ENCODE measurements around the gene NLRP10.
"Not testable (repeated sequence)": the region's sequence is repeated elsewhere in the genome, so short reads cannot be mapped to it uniquely, and the experiment has no call there.

The NLRP10 gene, protein sequence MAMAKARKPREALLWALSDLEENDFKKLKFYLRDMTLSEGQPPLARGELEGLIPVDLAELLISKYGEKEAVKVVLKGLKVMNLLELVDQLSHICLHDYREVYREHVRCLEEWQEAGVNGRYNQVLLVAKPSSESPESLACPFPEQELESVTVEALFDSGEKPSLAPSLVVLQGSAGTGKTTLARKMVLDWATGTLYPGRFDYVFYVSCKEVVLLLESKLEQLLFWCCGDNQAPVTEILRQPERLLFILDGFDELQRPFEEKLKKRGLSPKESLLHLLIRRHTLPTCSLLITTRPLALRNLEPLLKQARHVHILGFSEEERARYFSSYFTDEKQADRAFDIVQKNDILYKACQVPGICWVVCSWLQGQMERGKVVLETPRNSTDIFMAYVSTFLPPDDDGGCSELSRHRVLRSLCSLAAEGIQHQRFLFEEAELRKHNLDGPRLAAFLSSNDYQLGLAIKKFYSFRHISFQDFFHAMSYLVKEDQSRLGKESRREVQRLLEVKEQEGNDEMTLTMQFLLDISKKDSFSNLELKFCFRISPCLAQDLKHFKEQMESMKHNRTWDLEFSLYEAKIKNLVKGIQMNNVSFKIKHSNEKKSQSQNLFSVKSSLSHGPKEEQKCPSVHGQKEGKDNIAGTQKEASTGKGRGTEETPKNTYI

DNA sequence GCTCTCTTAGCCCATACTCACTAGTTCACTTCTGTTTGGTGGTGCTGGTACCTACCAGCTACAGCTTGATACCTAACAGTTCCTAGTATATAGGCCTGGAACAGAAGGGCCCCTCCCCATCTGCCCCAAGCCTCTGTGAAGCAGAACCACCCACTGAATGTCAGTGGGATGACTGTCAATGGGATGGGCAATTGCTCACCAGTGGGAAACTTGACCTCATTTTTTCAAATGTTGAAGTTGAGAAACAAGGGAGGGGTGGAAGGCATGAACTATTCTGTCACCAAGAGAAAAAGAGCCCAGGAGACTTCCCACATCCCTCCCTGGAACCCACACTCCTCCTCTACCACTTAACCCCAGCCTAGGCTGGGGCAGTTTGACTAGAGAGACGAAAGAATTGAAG, at the start of gene NLRP10:
NLRP10 (minus strand) TSS at position 62 of the 400 bp plus-strand sequence. CDS start 1,952 bp downstream, outside the sequence.
- no peak for DNase-seq

DNA sequence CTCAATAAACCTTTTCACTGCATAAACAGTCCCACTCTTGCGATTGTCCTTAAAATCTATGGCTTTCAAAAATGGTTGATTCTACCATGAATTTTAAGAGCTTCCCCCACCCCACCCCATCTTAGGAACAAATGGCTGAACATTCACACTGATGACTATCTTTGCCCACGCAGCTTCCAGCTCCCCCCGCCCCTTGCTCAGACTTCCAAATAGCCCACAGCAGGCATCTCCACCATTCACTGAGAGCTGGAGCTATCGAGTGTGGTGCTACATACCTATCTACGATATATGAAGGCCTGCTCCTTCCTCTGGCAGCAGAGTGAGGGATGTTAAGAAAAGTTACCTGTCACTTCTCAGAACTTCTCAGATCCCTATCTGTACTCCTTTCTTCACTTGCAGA, 48.6 kb upstream of the NLRP10 start:
- DNase-seq = no peak

DNA sequence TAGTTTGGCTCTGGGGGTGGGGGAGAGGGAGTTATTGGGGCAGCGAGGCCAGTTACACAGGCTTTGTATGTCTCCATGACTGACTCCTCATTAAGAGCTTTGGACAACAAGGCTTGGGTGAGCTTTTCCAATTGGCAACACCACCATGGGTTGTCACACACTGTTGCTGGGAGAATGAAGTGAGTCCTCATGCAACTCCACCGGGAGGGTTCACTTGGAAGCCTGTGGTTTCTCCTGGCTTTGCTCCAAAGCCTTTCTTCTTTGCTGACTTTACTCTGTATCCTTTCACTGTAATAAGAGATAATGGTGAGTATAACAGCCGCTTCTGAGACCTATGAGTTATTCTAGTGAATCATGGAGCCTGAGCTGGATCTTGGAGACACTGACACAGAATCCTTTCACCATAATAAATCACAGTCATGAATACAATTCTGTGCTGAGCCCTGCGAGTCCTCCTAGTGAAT, 46.8 kb upstream of the NLRP10 start:
- DNase-seq = no peak

DNA sequence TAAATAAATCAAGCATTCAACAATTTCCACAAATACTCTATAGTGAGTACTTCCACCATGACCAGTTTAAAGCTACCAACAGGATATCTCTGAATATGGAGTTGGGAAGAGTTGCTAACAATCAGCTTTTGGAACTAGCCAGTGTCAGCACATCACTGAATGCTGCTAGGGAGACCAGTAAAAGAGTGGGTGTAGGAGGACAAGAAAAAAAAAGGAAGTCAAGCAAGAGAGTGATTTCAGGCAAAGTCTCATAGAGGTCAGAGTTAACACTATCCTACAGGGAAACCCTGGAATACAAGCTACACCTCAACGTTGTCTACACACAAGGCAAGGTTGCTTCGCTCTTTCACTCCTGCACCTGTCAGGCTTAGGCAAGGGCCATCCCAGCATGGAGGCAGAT, 46.1 kb upstream of the NLRP10 start:
- DNase-seq = peak; percentile 17

DNA sequence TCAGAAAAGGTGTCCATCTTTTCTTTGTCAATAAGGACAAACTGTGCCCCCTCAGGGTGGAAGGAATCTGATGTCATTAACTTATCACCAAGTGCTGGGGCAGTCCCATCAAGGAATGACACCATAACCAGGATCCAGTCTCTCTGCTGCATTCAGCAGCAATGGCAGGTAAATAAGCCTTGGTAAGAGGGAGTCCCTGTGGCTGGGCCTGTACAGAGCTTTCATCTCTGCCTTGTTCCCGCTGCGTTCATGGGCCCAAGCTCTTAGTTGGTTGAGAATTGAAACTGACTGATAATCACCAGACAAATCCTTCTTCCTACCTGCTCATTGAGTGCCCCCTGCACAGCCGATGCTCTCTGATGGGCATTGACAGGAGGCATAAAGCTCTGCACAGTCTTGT, 44.6 kb upstream of the NLRP10 start:
- no peak for DNase-seq

DNA sequence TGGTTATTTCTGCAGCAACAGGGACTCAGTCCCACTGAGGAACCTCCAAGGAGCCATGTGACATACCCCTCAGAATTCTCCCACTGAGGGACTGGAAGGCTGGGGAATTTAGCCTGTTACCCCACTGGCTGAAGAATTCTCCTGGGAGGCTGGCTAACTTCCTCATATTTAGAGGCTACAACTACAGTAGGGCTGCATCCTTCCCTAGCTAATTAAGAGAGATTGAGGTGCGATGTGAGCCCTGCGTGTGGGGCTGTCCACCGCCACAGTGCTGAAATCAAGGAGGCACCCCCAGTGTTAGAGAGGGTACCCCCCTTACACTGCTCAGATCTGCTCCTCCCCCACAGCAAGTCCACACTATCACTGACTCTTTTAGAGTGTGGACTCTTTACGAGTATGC, 43.0 kb upstream of the NLRP10 start:
- DNase-seq = peak; percentile 25

DNA sequence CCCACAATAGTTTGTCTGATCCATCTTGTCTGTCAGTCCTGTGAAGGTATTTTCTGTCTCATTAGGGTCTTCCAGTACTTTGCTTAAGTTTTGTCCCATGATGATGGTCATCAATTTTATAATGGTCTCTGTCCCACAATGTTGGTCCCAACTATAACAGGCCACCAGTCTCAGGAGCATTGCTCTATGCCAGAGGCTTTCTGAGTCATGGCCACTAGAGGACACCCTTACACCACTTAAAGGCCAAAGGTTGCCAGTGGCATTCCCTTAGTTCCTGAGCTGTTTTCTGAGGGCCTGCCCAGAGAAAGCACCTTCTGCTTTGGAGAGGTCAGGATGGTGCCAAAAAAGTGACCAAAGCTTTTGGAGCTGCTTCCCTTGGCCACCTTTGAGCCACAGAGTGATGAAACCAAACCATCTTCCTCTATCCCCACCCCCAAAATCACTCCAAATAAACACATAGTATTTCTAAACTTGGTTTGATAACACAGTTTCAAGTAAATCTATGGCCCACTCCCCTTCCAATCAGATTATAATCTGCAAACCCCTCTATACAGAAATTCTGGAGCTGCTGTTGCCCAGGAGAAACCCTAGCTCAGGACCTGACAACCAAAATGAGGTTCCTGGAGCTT, 41.2 kb upstream of the NLRP10 start:
- DNase-seq = peak; percentile 54

DNA sequence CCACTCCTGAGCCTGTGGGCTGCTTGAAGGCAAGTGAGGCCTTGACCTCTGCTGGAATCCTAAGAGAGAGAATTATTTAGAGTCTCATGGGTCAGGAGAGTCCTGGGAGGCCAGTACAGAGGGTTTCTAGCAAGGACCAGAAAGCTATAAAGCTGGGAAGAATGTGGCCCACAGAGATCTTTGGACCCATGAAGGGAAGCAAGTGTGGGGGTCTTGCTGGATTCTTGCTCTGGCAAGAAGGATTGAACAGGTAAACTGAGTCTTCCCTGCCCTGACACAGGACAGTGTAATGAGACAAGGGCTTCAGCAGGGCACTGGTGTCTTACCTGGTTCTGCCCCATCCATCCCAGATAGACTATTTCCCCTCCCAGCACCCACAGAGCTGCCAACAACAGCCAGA, 40.3 kb upstream of the NLRP10 start:
- DNase-seq = no peak

DNA sequence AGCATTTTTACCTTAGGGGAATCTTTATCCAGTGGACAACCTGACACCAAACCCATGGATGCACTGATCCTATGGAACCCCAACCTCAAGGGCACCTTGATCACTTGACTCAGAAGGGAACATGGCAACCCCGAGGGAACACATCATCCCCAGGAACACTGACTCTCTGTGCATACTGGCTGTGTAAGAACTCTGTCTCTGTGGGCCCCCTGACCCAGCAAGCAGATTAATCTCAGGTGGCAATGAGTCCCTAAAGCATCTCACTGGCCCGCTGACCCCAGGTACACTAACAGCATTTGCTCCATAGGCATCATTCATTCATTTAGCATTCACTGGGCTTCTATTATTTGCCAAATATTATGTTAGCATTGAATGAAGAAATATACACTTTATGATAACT, 38.8 kb upstream of the NLRP10 start:
- no peak for DNase-seq

DNA sequence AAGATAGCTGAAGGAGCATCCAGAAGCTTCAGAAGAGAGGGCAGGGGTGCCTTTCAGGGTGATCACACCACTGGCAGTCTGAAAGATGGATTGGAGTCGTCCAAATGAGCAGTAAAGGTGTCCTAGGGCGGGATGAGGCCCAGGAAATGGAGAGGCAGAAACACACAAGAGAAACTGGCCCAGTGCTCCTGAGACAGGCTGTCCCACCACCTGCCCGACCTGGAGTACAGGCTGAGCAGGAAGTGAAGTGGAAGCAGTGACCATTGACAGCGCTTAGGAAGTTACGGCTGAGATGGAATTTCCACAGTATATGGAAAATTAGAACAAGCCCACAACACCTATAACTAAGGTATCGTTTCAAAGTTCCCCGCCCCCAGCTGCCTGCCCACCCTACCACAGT, 37.9 kb upstream of the NLRP10 start:
- no peak for DNase-seq

DNA sequence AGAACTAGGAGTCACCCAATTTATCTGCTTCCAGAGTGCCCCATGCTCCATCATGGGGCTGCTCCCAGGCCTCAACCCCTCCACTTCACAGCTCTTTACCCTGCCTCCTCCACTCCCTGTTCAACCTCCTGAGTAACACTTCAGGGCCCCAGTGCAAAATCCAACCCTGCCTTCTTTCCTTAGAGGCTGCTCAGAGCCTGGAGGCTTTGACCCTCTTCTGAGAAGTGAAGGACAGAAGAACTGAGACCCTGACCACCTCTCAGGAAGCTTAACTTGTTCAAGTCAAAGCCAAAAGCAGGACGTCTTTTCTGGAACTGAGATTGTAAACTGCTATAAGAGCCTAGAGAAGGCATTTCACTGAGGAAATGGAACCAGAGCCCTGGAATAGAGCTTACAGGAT, 37.4 kb upstream of the NLRP10 start:
- DNase-seq = no peak

DNA sequence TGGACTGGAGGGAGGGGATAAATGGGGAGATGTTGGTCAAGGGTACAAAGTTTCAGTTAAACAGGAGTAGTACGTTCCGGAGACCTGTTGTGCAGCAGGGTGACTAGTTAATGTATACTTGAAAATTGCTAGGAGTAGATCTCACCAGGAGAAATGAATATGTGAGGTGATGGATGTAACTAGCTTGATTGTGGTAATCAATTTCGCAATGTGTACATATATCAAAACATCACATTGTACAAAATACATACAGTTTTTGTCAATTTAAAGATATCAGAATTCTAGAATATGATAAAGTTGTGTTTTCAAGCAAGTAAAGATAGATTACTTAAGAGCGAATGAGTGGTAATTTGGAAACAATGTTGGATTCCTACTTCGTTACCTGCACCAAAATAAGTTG, 35.1 kb upstream of the NLRP10 start:
- no peak for DNase-seq

DNA sequence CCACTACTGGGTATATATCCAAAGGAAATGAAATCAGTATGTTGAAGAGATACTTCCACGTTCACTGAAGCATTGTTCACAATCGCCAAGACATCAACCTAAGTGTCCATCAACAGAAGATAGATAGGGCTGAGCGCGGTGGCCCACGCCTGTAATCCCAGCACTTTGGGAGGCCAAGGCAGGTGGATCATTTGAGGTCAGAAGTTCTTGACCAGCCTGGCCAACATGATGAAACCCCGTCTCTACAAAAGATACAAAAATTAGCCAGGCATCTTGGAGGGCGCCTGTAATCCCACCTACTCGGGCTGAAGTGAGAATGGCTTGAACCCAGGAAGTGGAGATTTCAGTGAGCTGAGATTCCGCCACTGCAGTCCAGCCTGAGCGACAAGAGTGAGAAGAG, 34.5 kb upstream of the NLRP10 start:
- no peak for DNase-seq

DNA sequence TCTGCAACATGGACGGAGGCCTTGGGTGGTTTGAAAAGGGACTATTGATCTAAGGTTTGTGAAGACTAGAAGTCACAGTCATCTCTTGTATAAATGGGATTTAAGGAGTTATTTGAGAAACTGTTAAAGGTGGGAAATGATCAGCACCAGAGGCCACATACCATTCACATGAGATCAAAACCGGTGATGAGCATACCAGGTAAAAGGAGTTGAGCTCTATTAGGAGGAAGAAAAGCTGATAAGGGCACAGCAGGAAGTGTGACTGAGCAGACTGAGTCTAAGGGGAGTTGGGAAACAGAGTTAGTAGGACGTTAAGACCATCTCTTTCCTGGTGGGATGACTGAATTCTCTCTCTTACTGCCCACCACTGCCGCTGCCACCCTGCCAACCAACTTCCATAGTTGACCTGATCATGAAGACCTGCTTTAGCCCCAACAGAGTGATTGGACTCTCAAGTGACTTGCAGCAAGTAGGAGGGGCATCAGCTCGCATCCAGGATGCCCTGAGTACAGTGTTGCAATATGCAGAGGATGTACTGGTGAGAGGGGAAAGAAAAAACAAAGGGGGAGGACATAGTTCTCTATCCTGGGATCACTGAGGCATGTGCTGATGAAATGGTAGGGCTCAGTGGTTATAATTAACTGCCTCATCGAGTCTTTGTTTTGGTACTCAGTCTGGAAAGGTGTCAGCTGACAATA, 29.5 kb upstream of the NLRP10 start:
- DNase-seq = no peak

DNA sequence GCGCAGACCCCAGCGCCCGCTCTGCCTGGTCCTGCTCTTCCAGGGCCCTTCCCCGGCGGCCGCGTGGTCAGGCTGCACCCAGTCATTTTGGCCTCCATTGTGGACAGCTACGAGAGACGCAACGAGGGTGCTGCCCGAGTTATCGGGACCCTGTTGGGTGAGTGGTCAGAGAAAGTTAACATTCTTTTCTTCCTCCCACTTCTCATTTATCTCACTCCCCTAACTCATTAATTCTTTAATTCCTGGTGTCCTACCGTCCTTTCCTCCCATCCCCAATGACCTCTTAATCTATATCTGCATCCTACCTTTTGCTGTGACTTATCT, 22.3 kb upstream of the NLRP10 start:
- not testable (repeated sequence) for DNase-seq

DNA sequence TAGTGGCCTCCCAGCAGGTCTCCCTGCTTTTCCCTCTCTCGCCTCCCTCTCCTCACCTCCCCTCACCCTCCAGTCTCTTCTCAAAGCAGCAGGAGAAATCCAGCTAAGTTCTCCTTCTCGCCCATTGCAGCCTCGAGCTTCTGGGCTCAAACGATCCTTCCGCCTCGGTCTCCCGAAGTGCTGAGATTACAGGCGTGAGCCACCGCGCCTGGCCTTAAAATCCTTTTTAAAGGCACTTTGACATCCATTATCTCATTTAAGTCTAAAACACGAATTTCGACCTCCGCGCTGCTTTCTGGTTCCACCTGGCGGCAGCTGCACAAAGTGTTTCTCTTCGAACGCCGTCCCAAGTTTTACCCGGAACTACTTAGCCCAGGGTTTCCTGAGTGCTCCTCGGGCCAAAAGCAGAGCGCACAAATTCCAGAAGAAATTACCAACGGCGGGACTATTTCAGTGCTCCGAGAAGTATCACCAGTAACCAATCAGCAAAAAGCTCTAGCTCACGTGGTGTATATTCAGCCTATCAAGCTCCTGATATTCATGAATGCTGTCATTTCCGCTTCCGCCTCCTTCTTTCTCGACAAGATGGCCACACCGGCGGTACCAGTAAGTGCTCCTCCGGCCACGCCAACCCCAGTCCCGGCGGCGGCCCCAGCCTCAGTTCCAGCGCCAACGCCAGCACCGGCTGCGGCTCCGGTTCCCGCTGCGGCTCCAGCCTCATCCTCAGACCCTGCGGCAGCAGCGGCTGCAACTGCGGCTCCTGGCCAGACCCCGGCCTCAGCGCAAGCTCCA, 21.7 kb upstream of the NLRP10 start, which contains the start of gene EIF3F:
EIF3F (plus strand) TSS at position 570 of the 792 bp plus-strand sequence; CDS start at position 586, 16 bp downstream.
- peak; percentile 100 for DNase-seq

DNA sequence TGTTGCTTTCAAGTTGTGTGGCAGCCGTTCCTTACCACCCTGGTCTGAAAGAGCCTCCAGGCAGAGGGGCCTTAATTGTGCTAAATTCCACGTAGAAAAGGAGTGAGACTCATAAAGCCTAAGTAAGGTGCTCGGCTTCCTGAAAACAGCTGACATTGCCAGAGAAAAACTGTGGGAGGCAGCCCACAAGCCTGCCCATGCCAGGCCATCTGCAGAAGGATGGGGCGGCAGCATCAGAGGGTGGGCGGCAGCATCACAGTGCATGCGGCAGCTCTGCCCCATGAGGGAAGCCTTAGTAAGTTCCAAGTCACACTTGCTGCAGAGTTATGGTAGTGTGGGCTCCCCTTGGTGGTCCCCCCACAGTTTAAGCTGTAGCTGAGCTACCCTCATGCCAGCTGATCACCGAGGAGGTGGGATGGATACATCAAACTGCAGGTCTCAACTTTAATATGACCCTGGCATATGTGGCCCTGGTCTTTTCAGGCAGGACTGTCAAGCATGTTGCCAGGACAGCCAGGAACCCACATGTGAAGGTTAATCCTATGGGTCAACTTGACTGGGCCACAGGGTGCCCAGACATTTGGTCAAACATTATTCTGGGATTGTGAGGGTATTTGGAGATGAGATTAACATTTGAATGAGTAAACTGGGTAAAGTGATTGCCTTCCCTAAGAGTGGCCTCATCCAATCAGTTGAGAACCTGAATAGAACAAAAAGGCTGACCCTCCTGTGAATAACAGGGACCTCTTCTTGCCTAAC, 18.8 kb upstream of the NLRP10 start:
- no peak for DNase-seq

DNA sequence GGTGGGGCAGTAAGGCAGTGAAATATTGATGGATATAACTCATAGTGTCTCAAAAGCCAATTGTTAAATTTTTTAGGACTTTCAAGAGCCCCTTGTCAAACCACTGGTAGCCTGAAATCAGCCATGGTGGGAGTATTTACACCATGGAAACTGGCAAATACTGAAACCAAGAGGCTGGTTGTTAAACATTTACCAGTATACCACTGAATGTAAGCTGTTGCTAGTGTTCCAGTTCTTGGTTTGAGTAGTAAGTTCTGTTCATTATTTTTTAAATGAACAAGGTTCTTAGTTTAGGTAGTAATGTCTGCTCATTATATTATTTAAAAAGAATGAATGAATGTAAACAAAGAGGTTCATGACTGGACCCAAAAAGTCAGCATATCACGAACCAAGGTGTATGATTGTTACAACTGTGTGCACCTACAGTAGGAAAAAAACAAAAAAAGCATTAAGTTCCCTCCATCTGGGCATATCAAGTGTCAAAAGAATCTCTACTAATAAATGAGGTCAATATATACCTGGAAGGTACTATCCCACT, 17.4 kb upstream of the NLRP10 start:
- no peak for DNase-seq

DNA sequence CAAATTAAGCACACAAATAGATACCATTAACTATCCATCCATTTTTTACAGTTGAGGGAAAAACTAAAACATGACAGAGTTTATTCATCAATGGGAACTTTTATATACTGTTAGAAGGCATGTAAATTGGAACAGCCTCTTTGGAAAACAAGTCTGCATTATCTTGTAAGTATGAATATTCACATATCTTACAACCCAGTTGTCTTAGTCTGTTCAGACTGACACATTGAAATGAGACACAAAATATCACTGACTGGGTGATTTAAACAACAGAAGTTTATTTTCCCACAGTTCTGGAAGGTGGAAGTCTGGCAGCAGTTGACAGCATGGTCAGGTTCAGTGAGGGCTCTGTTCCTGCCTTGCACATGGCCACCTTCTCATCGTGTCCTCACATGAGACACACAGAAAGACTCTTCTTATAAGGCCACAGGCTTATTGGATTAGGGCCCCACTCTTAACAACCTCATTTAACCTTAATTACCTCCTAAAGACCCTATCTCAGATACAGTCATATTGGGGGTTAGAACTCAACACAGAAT, 16.4 kb upstream of the NLRP10 start:
- no peak for DNase-seq

DNA sequence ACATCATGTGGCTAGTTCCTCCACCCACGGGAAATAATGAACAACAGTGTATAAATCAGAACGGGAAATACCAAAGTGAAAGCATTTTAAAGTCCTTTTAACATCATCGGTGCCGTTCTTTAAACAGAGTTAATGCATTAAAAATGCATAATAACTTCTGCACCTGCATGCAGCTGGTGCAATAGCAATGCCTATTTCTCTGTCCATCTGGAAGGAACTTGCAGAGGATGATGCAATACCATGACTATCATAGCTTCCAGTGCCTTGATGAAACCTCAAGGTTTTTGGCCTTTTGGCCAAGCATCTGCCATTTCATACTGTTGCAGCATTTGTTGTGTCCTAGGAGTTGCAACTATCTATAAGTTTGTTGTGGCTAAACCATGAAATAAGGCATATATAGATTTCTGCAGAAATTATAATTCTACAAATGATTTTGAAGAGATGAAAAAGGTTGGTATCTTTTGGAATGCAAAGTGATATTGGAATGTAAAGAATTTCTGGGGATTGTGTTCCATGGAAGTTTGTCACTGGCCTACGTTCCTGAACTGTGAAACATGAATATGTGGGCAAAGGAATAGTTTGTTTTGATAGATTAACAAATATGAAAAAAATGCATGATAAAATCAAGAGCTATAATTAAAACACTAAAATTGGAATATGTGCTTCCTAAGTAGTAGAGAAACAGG, 12.1 kb upstream of the NLRP10 start:
- peak; percentile 63 for DNase-seq

DNA sequence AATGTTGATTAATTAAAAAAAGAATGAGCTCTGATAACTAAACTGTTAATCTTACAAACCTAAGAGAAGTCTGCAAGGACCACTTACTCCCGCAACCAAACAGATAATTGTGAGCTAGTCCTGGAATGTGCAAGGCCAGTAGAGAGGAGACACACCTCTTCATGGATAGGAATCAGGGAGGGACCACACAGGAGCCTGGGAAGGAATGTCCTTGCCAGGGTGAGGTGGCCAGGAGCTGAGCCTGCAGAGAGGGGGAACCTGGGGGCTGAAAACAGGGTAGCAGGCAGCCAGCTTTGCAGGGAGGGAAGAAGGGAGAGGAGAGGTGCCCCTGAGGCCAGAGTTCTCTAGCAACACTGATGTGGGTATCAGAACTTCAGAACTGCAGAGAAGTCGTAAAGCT, 9.4 kb upstream of the NLRP10 start:
- no peak for DNase-seq
